Breast epithelium (tissue), 3 donors: ENCODE results near the gene DLX6.

ENCODE experiments used
- CTCF ChIP-seq, 3 donors: fragments of 450-650 bp; IDR thresholded peaks; one replicate each; pipeline ENCODE4 v1.5.1; 2016 to 2017; ENCODE audit warnings: antibody characterized with exemption in 3 of 3, mild to moderate bottlenecking in 3 of 3, moderate library complexity in 3 of 3
- POLR2A ChIP-seq: fragments of 450-650 bp; IDR thresholded peaks from one replicate; pipeline ENCODE4 v1.6.1; 2016; ENCODE audit warnings: antibody characterized with exemption, mild to moderate bottlenecking, moderate library complexity
- POLR2AphosphoS5 ChIP-seq, 3 donors: sonication (generic); formaldehyde crosslinking; IDR thresholded peaks; one replicate each; pipeline ENCODE4 v1.6.1; 2017; ENCODE audit warnings: antibody characterized with exemption in 3 of 3

GRCh38 chr7:96986901-96987300, 18.5 kb upstream of the DLX6 start:
- TF ChIP-seq CTCF (IDR thresholded peaks at IDR 0.05) = no peak
- TF ChIP-seq POLR2A = no peak
- no peak for TF ChIP-seq POLR2AphosphoS5 (IDR thresholded peaks at IDR 0.05)
